K562 (cell line): ENCODE results near the gene HSBP1L1. TPM values are rescaled to one million over a fixed set of nuclear protein-coding genes. Genes with fewer than 3 reads are reported as not detected.

ENCODE experiments used
- CEBPG ChIP-seq, 3 experiments: fragments of 200-800 bp in 1 of 3; sonication (Bioruptor generic) in 1 of 3; sonication (generic) in 1 of 3; formaldehyde crosslinking in 1 of 3; IDR thresholded peaks in 2 of 3; conservative IDR thresholded peaks in 1 of 3; 2 replicates each; pipeline versions ENCODE4 v1.6.1 to v1.8.0; 2016 to 2022; ENCODE audit warnings: missing compliant biosample characterization in 2 of 3, missing genetic modification characterization in 2 of 3, mild to moderate bottlenecking in 1 of 3, missing genetic modification reagents in 1 of 3
- DDX20 ChIP-seq: fragments of 450-650 bp; IDR thresholded peaks from 2 replicates; pipeline ENCODE4 v1.6.1; 2016; ENCODE audit warnings: missing genetic modification characterization, low read depth, mild to moderate bottlenecking, missing compliant biosample characterization, moderate library complexity
- EGR1 ChIP-seq: fragments of 450-650 bp; conservative IDR thresholded peaks from 2 replicates; pipeline ENCODE4 v1.6.1; 2017; ENCODE audit warnings: mild to moderate bottlenecking
- ESRRA ChIP-seq: fragments of 450-650 bp; IDR thresholded peaks from 2 replicates; pipeline ENCODE4 v1.6.1; 2014; ENCODE audit warnings: low read depth, mild to moderate bottlenecking, moderate library complexity, borderline replicate concordance
- HMGN3 ChIP-seq: IDR thresholded peaks from 2 replicates; pipeline ENCODE4 v1.6.1; 2011; ENCODE audit warnings: borderline replicate concordance, low read depth, mild to moderate bottlenecking, mixed read lengths, low read length; ENCODE audit not compliant: insufficient read length; ENCODE audit errors: extremely low read depth
- MCM5 ChIP-seq: fragments of 450-650 bp; IDR thresholded peaks from 2 replicates; pipeline ENCODE4 v1.6.1; 2016; ENCODE audit warnings: low read depth
- MTA2 ChIP-seq: fragments of 450-650 bp; IDR thresholded peaks from 2 replicates; pipeline ENCODE4 v1.6.1; 2016; ENCODE audit warnings: low read depth
- NELFE ChIP-seq: IDR thresholded peaks from 2 replicates; pipeline ENCODE4 v1.6.1; 2011; ENCODE audit warnings: mild to moderate bottlenecking; ENCODE audit not compliant: insufficient read depth, insufficient read length
- PHF8 ChIP-seq: fragments of 200-600 bp; sonication (generic); IDR thresholded peaks from 2 replicates; pipeline ENCODE4 v1.6.1; 2012; ENCODE audit warnings: mixed run types, mild to moderate bottlenecking, inconsistent platforms, low read length, moderate library complexity, borderline replicate concordance
- SLC30A9 ChIP-seq: fragments of 250-450 bp; sonication (Bioruptor Pico); IDR thresholded peaks from 2 replicates; pipeline ENCODE4 v1.8.0; 2022; ENCODE audit warnings: mild to moderate bottlenecking, moderate library complexity
- SRSF3 ChIP-seq: fragments of 200-400 bp; formaldehyde crosslinking; IDR thresholded peaks from 2 replicates; pipeline ENCODE4 v1.6.1; 2016; ENCODE audit warnings: mild to moderate bottlenecking, low read length, moderate library complexity; ENCODE audit not compliant: insufficient read depth
- STAG1 ChIP-seq: sonication (generic); formaldehyde crosslinking; IDR thresholded peaks from 2 replicates; pipeline ENCODE4 v1.5.0; 2020; ENCODE audit warnings: missing genetic modification reagents, borderline replicate concordance
- TAF15 ChIP-seq: fragments of 200-400 bp; formaldehyde crosslinking; IDR thresholded peaks from 2 replicates; pipeline ENCODE4 v1.6.1; 2017; ENCODE audit warnings: mild to moderate bottlenecking, low read depth, low read length, moderate library complexity
- ZFP36 ChIP-seq: fragments of 150-350 bp; IDR thresholded peaks from 2 replicates; pipeline ENCODE4 v1.6.1; 2018; ENCODE audit warnings: low read length, low read depth; ENCODE audit not compliant: partially characterized antibody
- ZNF24 ChIP-seq: fragments of 450-650 bp; IDR thresholded peaks from 2 replicates; pipeline ENCODE4 v1.6.1; 2016
- ZNF830 ChIP-seq: fragments of 250-450 bp; sonication (Bioruptor Pico); IDR thresholded peaks from 2 replicates; pipeline ENCODE4 v1.5.0; 2021; ENCODE audit warnings: mild to moderate bottlenecking
- ZSCAN29 ChIP-seq: fragments of 450-650 bp; IDR thresholded peaks from 2 replicates; pipeline ENCODE4 v1.6.1; 2017
- polyA plus RNA-seq, 8 experiments: library from polyadenylated mRNA; depleted of rRNA in 4 of 8; stranded (reverse) in 5 of 8; unstranded in 3 of 8; fragments of >200 nt; fragmentation: Nextera tagmentation in 2 of 8; fragmentation: Illumina TruSeq in 1 of 8; extraction: Ambion mirVana in 2 of 8; extraction: Trizol in 1 of 8; gene quantifications; 2 replicates each; pipeline versions ENCODE4 v1.2.1 to v1.2.3, GENCODE V29; 2011 to 2014; ENCODE audit warnings: inconsistent platforms in 1 of 8, missing spikeins in 1 of 8
- total RNA-seq, 7 experiments: library from RNA; depleted of rRNA in 6 of 7; stranded (reverse); fragments of >200 nt in 6 of 7; fragmentation: Illumina TruSeq in 2 of 7; extraction: Trizol in 2 of 7; gene quantifications; 2 replicates each; pipeline versions ENCODE4 v1.2.1 to v1.2.3, GENCODE V29; 2011 to 2021; ENCODE audit warnings: low replicate concordance in 1 of 7
- TF ChIP-seq, protein P1 (sequence below): sonication (generic); formaldehyde crosslinking; IDR thresholded peaks from 2 replicates; pipeline ENCODE4 v1.8.1; 2022; ENCODE audit warnings: missing genetic modification reagents
- TF ChIP-seq, protein P2 (sequence below): fragments of 250-450 bp; sonication (Bioruptor Pico); IDR thresholded peaks from 2 replicates; pipeline ENCODE4 v1.8.0; 2021; ENCODE audit warnings: moderate library complexity, mild to moderate bottlenecking, inconsistent platforms
- TF ChIP-seq, protein P3 (sequence below): fragments of 250-450 bp; sonication (Bioruptor Pico); IDR thresholded peaks from 2 replicates; pipeline ENCODE4 v1.8.0; 2022; ENCODE audit warnings: inconsistent platforms
- TF ChIP-seq, protein P4 (sequence below): fragments of 250-450 bp; sonication (Bioruptor Pico); IDR thresholded peaks from 2 replicates; pipeline ENCODE4 v1.9.0; 2021; ENCODE audit warnings: mild to moderate bottlenecking
- TF ChIP-seq, protein P5 (sequence below): fragments of 250-450 bp; sonication (Bioruptor Pico); IDR thresholded peaks from 2 replicates; pipeline ENCODE4 v1.5.0; 2021; ENCODE audit warnings: mild to moderate bottlenecking, moderate library complexity

Gene HSBP1L1
- total and polyA plus RNA-seq, 9 of the 15 experiments (the other 6 are each of a cell fraction or from before 2014, with no cell fraction given), result 0.24 to 0.36 TPM; not detected in 7

DNA sequence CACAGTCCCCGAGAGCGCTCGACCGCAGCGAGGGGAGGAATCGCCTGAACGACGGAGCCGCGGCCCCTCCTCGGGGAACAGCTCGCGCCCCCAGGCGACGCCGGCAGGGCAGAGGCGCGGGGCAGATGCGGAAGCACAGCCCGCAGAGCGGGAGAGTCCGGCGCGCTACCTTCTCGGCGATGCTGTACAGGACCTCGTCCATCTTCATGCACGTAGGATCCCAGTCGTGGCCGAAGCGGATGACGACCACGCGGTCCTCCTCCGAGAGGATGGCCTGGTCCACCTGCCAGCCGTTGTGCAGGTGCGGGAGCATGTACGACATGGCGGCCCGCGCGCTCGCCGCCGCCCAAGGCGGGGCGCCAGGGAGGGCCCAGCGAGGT lies 23.6 kb downstream of the HSBP1L1 start (continued):
- TF ChIP-seq MCM5 (no peak), ZNF24 (no peak), HMGN3 (peak; percentile 34), ZSCAN29 (no peak), PHF8 (peak; percentile 71; the same call in 1 of the 2 replicates), MTA2 (no peak), EGR1 (no peak), STAG1 (CRISPR knock-in tag) (no peak), ZFP36 (no peak), NELFE (no peak), SLC30A9 (CRISPR knock-in tag) (no peak), SRSF3 (no peak), ZNF830 (CRISPR knock-in tag) (no peak), ESRRA (no peak; the same call in 1 of the 2 replicates), DDX20 (tag) (no peak), CEBPG (CRISPR knock-in tag; IDR thresholded peaks at IDR 0.05) (no peak), CEBPG (tag; conservative IDR thresholded peaks at IDR 0.05 in 1 of 2, IDR thresholded peaks at IDR 0.05 in 1 of 2) (no peak), TAF15 (no peak)
- TF ChIP-seq, protein P1, sequence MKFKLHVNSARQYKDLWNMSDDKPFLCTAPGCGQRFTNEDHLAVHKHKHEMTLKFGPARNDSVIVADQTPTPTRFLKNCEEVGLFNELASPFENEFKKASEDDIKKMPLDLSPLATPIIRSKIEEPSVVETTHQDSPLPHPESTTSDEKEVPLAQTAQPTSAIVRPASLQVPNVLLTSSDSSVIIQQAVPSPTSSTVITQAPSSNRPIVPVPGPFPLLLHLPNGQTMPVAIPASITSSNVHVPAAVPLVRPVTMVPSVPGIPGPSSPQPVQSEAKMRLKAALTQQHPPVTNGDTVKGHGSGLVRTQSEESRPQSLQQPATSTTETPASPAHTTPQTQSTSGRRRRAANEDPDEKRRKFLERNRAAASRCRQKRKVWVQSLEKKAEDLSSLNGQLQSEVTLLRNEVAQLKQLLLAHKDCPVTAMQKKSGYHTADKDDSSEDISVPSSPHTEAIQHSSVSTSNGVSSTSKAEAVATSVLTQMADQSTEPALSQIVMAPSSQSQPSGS, result no peak
- TF ChIP-seq, protein P2, sequence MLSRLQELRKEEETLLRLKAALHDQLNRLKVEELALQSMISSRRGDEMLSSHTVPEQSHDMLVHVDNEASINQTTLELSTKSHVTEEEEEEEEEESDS, result no peak
- TF ChIP-seq, protein P3, sequence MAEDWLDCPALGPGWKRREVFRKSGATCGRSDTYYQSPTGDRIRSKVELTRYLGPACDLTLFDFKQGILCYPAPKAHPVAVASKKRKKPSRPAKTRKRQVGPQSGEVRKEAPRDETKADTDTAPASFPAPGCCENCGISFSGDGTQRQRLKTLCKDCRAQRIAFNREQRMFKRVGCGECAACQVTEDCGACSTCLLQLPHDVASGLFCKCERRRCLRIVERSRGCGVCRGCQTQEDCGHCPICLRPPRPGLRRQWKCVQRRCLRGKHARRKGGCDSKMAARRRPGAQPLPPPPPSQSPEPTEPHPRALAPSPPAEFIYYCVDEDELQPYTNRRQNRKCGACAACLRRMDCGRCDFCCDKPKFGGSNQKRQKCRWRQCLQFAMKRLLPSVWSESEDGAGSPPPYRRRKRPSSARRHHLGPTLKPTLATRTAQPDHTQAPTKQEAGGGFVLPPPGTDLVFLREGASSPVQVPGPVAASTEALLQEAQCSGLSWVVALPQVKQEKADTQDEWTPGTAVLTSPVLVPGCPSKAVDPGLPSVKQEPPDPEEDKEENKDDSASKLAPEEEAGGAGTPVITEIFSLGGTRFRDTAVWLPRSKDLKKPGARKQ, result no peak
- TF ChIP-seq, protein P4, sequence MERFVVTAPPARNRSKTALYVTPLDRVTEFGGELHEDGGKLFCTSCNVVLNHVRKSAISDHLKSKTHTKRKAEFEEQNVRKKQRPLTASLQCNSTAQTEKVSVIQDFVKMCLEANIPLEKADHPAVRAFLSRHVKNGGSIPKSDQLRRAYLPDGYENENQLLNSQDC (CRISPR knock-in tag), result no peak
- TF ChIP-seq, protein P5, sequence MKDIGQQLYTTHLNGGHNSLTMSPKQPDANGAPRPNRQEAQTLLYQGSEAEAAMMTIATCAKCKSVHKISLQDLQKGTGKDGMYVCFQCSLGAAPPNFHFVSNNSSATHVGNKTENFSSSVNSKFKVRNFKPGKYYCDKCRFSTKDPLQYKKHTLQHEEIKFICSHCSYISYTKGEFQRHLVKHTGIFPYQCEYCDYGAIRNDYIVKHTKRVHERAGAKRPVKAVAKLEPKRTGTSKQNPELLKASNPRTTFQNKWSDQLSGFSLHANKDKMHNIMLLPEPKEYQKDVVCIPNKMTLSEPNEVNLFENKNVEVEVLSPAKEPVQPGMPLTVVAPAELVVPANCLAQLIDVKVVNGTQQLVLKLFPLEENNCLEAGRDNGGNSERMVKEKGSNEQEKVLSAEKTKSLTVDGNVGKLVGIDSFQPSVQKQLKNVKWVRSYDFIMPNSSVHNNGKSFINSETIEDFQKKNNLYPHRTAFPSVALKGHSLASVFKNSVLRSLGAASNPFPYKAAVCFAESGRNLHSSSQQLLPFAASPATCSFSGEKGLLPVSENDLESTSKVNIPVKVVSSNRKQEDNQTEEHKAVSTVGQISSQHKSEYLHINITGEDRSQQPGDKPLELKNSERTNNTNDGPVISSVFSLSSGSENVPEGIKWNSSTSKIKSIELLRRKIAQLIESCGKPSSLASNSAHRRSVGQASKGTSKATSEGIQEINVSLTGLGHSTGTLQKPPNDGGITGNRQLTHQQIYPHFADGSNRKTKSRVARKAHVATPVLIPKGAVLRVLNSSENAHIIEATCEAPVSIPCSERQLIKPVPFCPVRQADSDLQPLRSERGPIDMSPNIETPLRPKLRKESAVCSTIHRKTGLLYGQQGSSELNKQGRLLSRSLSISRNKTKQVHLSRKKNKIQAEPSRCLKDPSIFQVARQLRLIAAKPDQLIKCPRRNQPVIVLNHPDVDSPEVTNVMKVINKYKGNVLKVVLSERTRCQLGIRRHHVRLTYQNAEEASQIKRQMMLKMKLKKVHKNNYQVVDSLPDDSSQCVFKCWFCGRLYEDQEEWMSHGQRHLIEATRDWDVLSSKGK (CRISPR knock-in tag), result no peak
